H1 (cell line): ENCODE measurements around the gene PIK3R6. TPM values are rescaled to one million over a fixed set of nuclear protein-coding genes. Genes with fewer than 3 reads are reported as not detected.

ENCODE experiments used
- CTCF ChIA-PET: fragments of 300-600 bp; sonication (Branson Sonifier 250); formaldehyde crosslinking; loops from one replicate; lab custom pipeline; 2021; ENCODE audit not compliant: partially characterized antibody; lab: Charles Lee
- POLR2A ChIA-PET: fragments of 300-600 bp; sonication (Branson Sonifier 250); formaldehyde crosslinking; loops from one replicate; lab custom pipeline; 2021; ENCODE audit warnings: inconsistent platforms; ENCODE audit not compliant: partially characterized antibody; lab: Charles Lee
- DNase-seq, 2 experiments: peaks; one replicate each; pipeline versions ENCODE4 v3.0.0 to v3.0.0-alpha.2; 2010 to 2022; ENCODE audit warnings: low spot score in 2 of 2, low read depth in 1 of 2, mixed read lengths in 1 of 2
- FAIRE-seq: peaks from 2 replicates; lab custom pipeline; 2011; peaks lifted over from hg19 to GRCh38; lab: Jason Lieb, UNC
- H2AFZ ChIP-seq: 2 replicates; pipeline ENCODE4 v1.8.1; 2012; ENCODE audit warnings: low read length, inconsistent platforms
- H2AK5ac ChIP-seq: 2 replicates; pipeline ENCODE4 v1.6.1; 2013; ENCODE audit warnings: low read depth, low read length
- H2BK120ac ChIP-seq: replicated peaks from 2 replicates; pipeline ENCODE3; 2013; ENCODE audit warnings: low read depth, low read length, inconsistent platforms
- H2BK12ac ChIP-seq: 2 replicates; pipeline ENCODE4 v1.6.1; 2013; ENCODE audit warnings: low read depth, low read length
- H2BK15ac ChIP-seq: 2 replicates; pipeline ENCODE4 v1.6.1; 2013; ENCODE audit warnings: low read length
- H2BK20ac ChIP-seq: 2 replicates; pipeline ENCODE4 v1.6.1; 2013; ENCODE audit warnings: low read length
- H2BK5ac ChIP-seq: 2 replicates; pipeline ENCODE4 v1.6.1; 2013; ENCODE audit warnings: low read depth, low read length
- H3K14ac ChIP-seq: 2 replicates; pipeline ENCODE4 v1.6.1; 2013; ENCODE audit warnings: inconsistent platforms; ENCODE audit not compliant: insufficient read length
- H3K18ac ChIP-seq: 2 replicates; pipeline ENCODE4 v1.6.1; 2013; ENCODE audit warnings: low read length; ENCODE audit errors: extremely low read depth
- H3K23ac ChIP-seq: 2 replicates; pipeline ENCODE4 v1.6.1; 2013; ENCODE audit warnings: inconsistent platforms; ENCODE audit not compliant: insufficient read length
- H3K23me2 ChIP-seq: 2 replicates; pipeline ENCODE4 v1.6.1; 2013; ENCODE audit warnings: low read depth, low read length
- H3K27ac ChIP-seq: 2 replicates; pipeline ENCODE4 v1.6.1; 2011; ENCODE audit warnings: low read depth, low read length, inconsistent platforms
- H3K27me3 ChIP-seq, 4 experiments: replicated peaks in 1 of 4; 1 replicate in 1 of 4; 2 replicates in 3 of 4; pipeline versions ENCODE4 v1.6.1 to v1.8.1; 2011 to 2013; ENCODE audit warnings: low read length in 3 of 4, mild to moderate bottlenecking in 3 of 4, inconsistent platforms in 2 of 4, mixed read lengths in 2 of 4, moderate library complexity in 1 of 4; ENCODE audit not compliant: control insufficient read depth in 3 of 4, insufficient read depth in 3 of 4; ENCODE audit errors: extremely low read depth in 1 of 4
- H3K36me3 ChIP-seq, 4 experiments: 2 replicates each; pipeline versions ENCODE4 v1.6.1 to v1.8.1; 2011 to 2013; ENCODE audit warnings: mild to moderate bottlenecking in 4 of 4, low read length in 3 of 4, moderate library complexity in 2 of 4, control low read depth in 1 of 4, inconsistent platforms in 1 of 4; ENCODE audit not compliant: insufficient read depth in 4 of 4, control insufficient read depth in 2 of 4
- H3K4ac ChIP-seq: replicated peaks from 2 replicates; pipeline ENCODE3; 2013; ENCODE audit warnings: low read length, low read depth, mixed read lengths, inconsistent platforms; ENCODE audit not compliant: insufficient read length
- H3K4me1 ChIP-seq, 4 experiments: replicated peaks in 1 of 4; 1 replicate in 1 of 4; 2 replicates in 3 of 4; pipeline versions ENCODE4 v1.6.1 to v1.8.1; 2011 to 2013; ENCODE audit warnings: low read length in 3 of 4, inconsistent platforms in 2 of 4, mixed read lengths in 1 of 4; ENCODE audit not compliant: insufficient read depth in 4 of 4, control insufficient read depth in 3 of 4
- H3K4me2 ChIP-seq, 2 experiments: 2 replicates each; pipeline versions ENCODE4 v1.6.1 to v1.8.1; 2011 to 2013; ENCODE audit warnings: low read depth in 2 of 2, low read length in 2 of 2, control low read depth in 1 of 2, inconsistent platforms in 1 of 2, mild to moderate bottlenecking in 1 of 2; ENCODE audit not compliant: insufficient read depth in 1 of 2
- H3K4me3 ChIP-seq, 4 experiments: fragments of 200-600, 300-600 bp in 1 of 4; sonication (generic), shearing (Covaris generic), sonication (Bioruptor Twin) in 1 of 4; 2 replicates each; pipeline versions ENCODE4 v1.5.1 to v1.8.1; 2011 to 2016; ENCODE audit warnings: low read length in 4 of 4, low read depth in 3 of 4, control low read depth in 2 of 4, inconsistent platforms in 2 of 4, mild to moderate bottlenecking in 2 of 4, mixed read lengths in 1 of 4, moderate library complexity in 1 of 4; ENCODE audit not compliant: insufficient read depth in 2 of 4; ENCODE audit errors: extremely low read depth in 1 of 4
- H3K56ac ChIP-seq: replicated peaks from 2 replicates; pipeline ENCODE3; 2013; ENCODE audit warnings: low read depth, mild to moderate bottlenecking, mixed read lengths, low read length, inconsistent platforms; ENCODE audit not compliant: insufficient read length
- H3K79me1 ChIP-seq: 2 replicates; pipeline ENCODE4 v1.6.1; 2013; ENCODE audit warnings: low read depth, low read length, control low read depth
- H3K79me2 ChIP-seq, 2 experiments: 2 replicates each; pipeline versions ENCODE4 v1.6.1 to v1.8.1; 2012 to 2013; ENCODE audit warnings: low read length in 2 of 2, mild to moderate bottlenecking in 2 of 2, inconsistent platforms in 1 of 2; ENCODE audit not compliant: insufficient read depth in 2 of 2, control insufficient read depth in 1 of 2
- H3K9ac ChIP-seq, 4 experiments: replicated peaks in 1 of 4; 1 replicate in 1 of 4; 2 replicates in 3 of 4; pipeline versions ENCODE4 v1.6.1 to v1.8.1; 2011 to 2013; ENCODE audit warnings: low read depth in 3 of 4, low read length in 3 of 4, control low read depth in 2 of 4, mild to moderate bottlenecking in 2 of 4, moderate library complexity in 2 of 4, inconsistent platforms in 1 of 4; ENCODE audit errors: extremely low read depth in 1 of 4
- H3K9me3 ChIP-seq, 2 experiments: 2 replicates each; pipeline versions ENCODE4 v1.6.1 to v1.8.1; 2012 to 2013; ENCODE audit warnings: mild to moderate bottlenecking in 2 of 2, moderate library complexity in 2 of 2, control low read depth in 1 of 2, inconsistent platforms in 1 of 2, low read depth in 1 of 2, low read length in 1 of 2, mixed read lengths in 1 of 2; ENCODE audit not compliant: insufficient read depth in 2 of 2
- H4K20me1 ChIP-seq, 2 experiments: replicated peaks in 1 of 2; 2 replicates each; pipeline versions ENCODE3 to v1.8.1; 2011 to 2013; ENCODE audit warnings: inconsistent platforms in 2 of 2, low read length in 2 of 2, mild to moderate bottlenecking in 1 of 2; ENCODE audit not compliant: insufficient read depth in 2 of 2, control insufficient read depth in 1 of 2
- H4K5ac ChIP-seq: 2 replicates; pipeline ENCODE4 v1.6.1; 2013; ENCODE audit warnings: low read length, low read depth, mixed read lengths, inconsistent platforms; ENCODE audit not compliant: insufficient read length
- H4K8ac ChIP-seq: 2 replicates; pipeline ENCODE4 v1.8.0; 2013; ENCODE audit warnings: mild to moderate bottlenecking, moderate library complexity, low read length, inconsistent platforms; ENCODE audit not compliant: insufficient read depth; ENCODE audit errors: extremely low read depth
- H4K91ac ChIP-seq: replicated peaks from 2 replicates; pipeline ENCODE3; 2013; ENCODE audit warnings: low read length, mixed read lengths, inconsistent platforms; ENCODE audit not compliant: insufficient read length
- ASH2L ChIP-seq: fragments of 200-600, 300-600 bp; sonication (generic); IDR thresholded peaks from one replicate; pipeline ENCODE4 v1.7.1; 2017; ENCODE audit warnings: low read length
- BRCA1 ChIP-seq: IDR thresholded peaks from 2 replicates; pipeline ENCODE4 v1.6.1; 2012; ENCODE audit warnings: low read depth, low read length, improper control_type of control experiment
- EZH2 ChIP-seq: fragments of 200-600 bp; sonication (generic); IDR thresholded peaks from 2 replicates; pipeline ENCODE4 v1.7.1; 2012; ENCODE audit warnings: low read depth, mild to moderate bottlenecking, moderate library complexity, low read length, inconsistent platforms; ENCODE audit not compliant: severe bottlenecking
- GTF2F1 ChIP-seq: IDR thresholded peaks from 2 replicates; pipeline ENCODE4 v1.6.1; 2012; ENCODE audit warnings: low read depth, low read length, improper control_type of control experiment, borderline replicate concordance
- PHF8 ChIP-seq: fragments of 200-600 bp; sonication (generic); conservative IDR thresholded peaks from 2 replicates; pipeline ENCODE4 v1.7.1; 2012; ENCODE audit warnings: low read depth, mild to moderate bottlenecking, inconsistent platforms, low read length, moderate library complexity
- POLR2A ChIP-seq, 2 experiments: IDR thresholded peaks; 1 replicate in 1 of 2; 2 replicates in 1 of 2; pipeline ENCODE4 v1.6.1; 2011; ENCODE audit warnings: low read depth in 2 of 2, low read length in 2 of 2, mild to moderate bottlenecking in 2 of 2; ENCODE audit errors: control extremely low read depth in 1 of 2
- SIX5 ChIP-seq: IDR thresholded peaks from 2 replicates; pipeline ENCODE4 v1.6.1; 2011; ENCODE audit warnings: mild to moderate bottlenecking, low read depth, low read length
- TAF7 ChIP-seq: optimal IDR thresholded peaks from 2 replicates; pipeline ENCODE3; 2011; ENCODE audit warnings: low read depth, mild to moderate bottlenecking, inconsistent platforms, low read length, moderate library complexity, borderline replicate concordance
- WGBS, 2 experiments: shearing (Covaris generic) in 1 of 2; methylation state at CpG; one replicate each; pipeline versions ENCODE4 v1.1.6 to v1.1.7; 2013 to 2015; ENCODE audit warnings: low lambda C conversion rate in 2 of 2, mixed read lengths in 2 of 2, inconsistent platforms in 1 of 2, low coverage in 1 of 2, missing lambda C conversion rate in 1 of 2; ENCODE audit not compliant: insufficient replicate concordance in 2 of 2, insufficient coverage in 1 of 2, insufficient read length in 1 of 2; ENCODE audit errors: extremely low coverage in 1 of 2, missing lambda C conversion rate in 1 of 2; 5-methylcytosine and 5-hydroxymethylcytosine counted together
- polyA plus RNA-seq, 7 experiments: library from polyadenylated mRNA; depleted of rRNA in 3 of 7; stranded (reverse) in 5 of 7; unstranded in 2 of 7; fragments of >200 nt in 5 of 7; fragments of 200-250 nt in 2 of 7; gene quantifications; 1 replicate in 5 of 7; 2 replicates in 1 of 7; 4 replicates in 1 of 7; pipeline versions ENCODE4 v1.2.1 to v1.2.3, GENCODE V29; 2011 to 2013; ENCODE audit warnings: missing spikeins in 2 of 7, mixed read lengths in 2 of 7
- total RNA-seq: library from RNA; stranded (reverse); fragmentation: NEBNext Ultra II Directional; extraction: Animal tissue kit (Norgen Biotek cat#: 25700); gene quantifications from 2 replicates; pipeline ENCODE4 v1.2.1, GENCODE V29; 2021
- TF ChIP-seq, protein P1 (sequence below): IDR thresholded peaks from 2 replicates; pipeline ENCODE4 v1.6.1; 2011; ENCODE audit warnings: low read length, improper control_type of control experiment
- TF ChIP-seq, protein P2 (sequence below): IDR thresholded peaks from 2 replicates; pipeline ENCODE4 v1.6.1; 2012; ENCODE audit warnings: low read length, inconsistent platforms
- TF ChIP-seq, protein P3 (sequence below): IDR thresholded peaks from 2 replicates; pipeline ENCODE4 v1.6.1; 2012; ENCODE audit warnings: inconsistent platforms

The PIK3R6 gene
- total and polyA plus RNA-seq, 2 of the 8 experiments (the other 6 are each of a cell fraction or from before 2014, with no cell fraction given) = 0.24 to 1.2 TPM

DNA sequence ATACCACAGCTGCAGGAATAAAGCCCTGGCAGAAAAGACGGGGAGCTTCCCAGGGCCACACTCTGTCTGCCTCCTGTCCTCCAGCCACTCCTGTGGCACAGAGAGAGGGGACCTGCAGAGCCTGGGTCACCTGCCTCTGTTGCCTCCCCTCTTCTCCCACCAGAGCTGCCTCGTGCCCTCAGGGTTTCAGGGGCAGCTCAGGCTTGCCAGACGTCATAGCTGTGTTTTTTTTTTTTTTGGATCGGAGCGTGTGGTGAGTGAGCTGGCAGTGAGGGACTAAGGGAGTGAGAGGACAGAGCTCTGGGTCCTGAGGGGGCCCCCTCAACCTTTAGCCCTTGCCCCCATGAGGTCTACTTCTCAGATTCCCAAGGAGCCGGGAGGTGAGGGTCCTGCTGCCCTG is 2.1 kb downstream of the PIK3R6 start:
- no peak overlapping the region for H4K8ac ChIP-seq
- no peaks in the 10 kb centered on the region for H3K9me3 ChIP-seq
- FAIRE-seq = no peak
- no peak overlapping the region for H3K27ac ChIP-seq
- H4K5ac ChIP-seq = no peak overlapping the region
- no peaks in the 10 kb centered on the region; a peak in 1 of 7 replicates for H3K4me1 ChIP-seq
- no peaks in the 10 kb centered on the region for H3K36me3 ChIP-seq
- no peak overlapping the region for H4K91ac ChIP-seq
- ChIA-PET CTCF (interaction anchor here (0.6 to 2.2 kb wide), 5 partner anchors 9 to 72 kb away, joined by 3 to 7 read pairs (median 4); no protein-coding TSS in a partner anchor), POLR2A (no interaction called here)
- H3K23ac ChIP-seq = no peak overlapping the region
- H2AFZ ChIP-seq = no peak overlapping the region
- H3K79me1 ChIP-seq = no peaks in the 10 kb centered on the region
- H2AK5ac ChIP-seq = no peak overlapping the region
- H3K4me2 ChIP-seq = no peak overlapping the region
- no peak overlapping the region for H2BK5ac ChIP-seq
- no peak overlapping the region for H3K56ac ChIP-seq
- WGBS, 2 experiments = 93% methylated on average over 3 of the region's 6 CpGs; no CpG with 5 or more reads in 1 of the 2 experiments
- H3K18ac ChIP-seq = no peak overlapping the region
- no peak overlapping the region for H2BK20ac ChIP-seq
- no peak overlapping the region for H2BK12ac ChIP-seq
- H3K14ac ChIP-seq = no peak overlapping the region
- H3K4me3 ChIP-seq = no peak overlapping the region
- no peaks in the 10 kb centered on the region for H3K23me2 ChIP-seq
- H4K20me1 ChIP-seq = no peaks in the 10 kb centered on the region
- H2BK120ac ChIP-seq = no peak overlapping the region
- no peak for DNase-seq
- no peak overlapping the region for H3K4ac ChIP-seq
- no peak overlapping the region for H3K9ac ChIP-seq
- peaks cover 0 to 2% (median 0%) of the 10 kb centered on the region in 4 experiments; a peak in 2 of 7 replicates for H3K27me3 ChIP-seq
- H3K79me2 ChIP-seq = no peaks in the 10 kb centered on the region
- H2BK15ac ChIP-seq = no peak overlapping the region
- TF ChIP-seq TAF7 (no peak), BRCA1 (no peak), PHF8 (no peak), SIX5 (no peak), POLR2A (IDR thresholded peaks at IDR 0.05; ENCODE audit: control extremely low read depth in 1 of 2, low read depth in 2 of 2, low read length in 2 of 2) (no peak), GTF2F1 (no peak), EZH2 (no peak), ASH2L (no peak)
- TF ChIP-seq, protein P1, sequence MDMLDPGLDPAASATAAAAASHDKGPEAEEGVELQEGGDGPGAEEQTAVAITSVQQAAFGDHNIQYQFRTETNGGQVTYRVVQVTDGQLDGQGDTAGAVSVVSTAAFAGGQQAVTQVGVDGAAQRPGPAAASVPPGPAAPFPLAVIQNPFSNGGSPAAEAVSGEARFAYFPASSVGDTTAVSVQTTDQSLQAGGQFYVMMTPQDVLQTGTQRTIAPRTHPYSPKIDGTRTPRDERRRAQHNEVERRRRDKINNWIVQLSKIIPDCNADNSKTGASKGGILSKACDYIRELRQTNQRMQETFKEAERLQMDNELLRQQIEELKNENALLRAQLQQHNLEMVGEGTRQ = no peak
- TF ChIP-seq, protein P2, sequence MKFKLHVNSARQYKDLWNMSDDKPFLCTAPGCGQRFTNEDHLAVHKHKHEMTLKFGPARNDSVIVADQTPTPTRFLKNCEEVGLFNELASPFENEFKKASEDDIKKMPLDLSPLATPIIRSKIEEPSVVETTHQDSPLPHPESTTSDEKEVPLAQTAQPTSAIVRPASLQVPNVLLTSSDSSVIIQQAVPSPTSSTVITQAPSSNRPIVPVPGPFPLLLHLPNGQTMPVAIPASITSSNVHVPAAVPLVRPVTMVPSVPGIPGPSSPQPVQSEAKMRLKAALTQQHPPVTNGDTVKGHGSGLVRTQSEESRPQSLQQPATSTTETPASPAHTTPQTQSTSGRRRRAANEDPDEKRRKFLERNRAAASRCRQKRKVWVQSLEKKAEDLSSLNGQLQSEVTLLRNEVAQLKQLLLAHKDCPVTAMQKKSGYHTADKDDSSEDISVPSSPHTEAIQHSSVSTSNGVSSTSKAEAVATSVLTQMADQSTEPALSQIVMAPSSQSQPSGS = no peak
- TF ChIP-seq, protein P3, sequence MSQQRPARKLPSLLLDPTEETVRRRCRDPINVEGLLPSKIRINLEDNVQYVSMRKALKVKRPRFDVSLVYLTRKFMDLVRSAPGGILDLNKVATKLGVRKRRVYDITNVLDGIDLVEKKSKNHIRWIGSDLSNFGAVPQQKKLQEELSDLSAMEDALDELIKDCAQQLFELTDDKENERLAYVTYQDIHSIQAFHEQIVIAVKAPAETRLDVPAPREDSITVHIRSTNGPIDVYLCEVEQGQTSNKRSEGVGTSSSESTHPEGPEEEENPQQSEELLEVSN = no peak
